Retinal pigment epithelial cell (primary cell): ENCODE results near the gene FAM216A.
"Not testable (repeated sequence)": the region's sequence is repeated elsewhere in the genome, so short reads cannot be mapped to it uniquely, and the experiment has no call there.

Experiments
- DNase-seq: peaks from one replicate; pipeline ENCODE4 v3.0.0-alpha.2; 2010; ENCODE audit warnings: low read depth
- H3K4me3 ChIP-seq: 2 replicates; pipeline ENCODE4 v1.5.1; 2011; ENCODE audit warnings: mild to moderate bottlenecking, low read length, control low read depth, moderate library complexity
- CTCF ChIP-seq: conservative IDR thresholded peaks from 2 replicates; pipeline ENCODE4 v1.5.1; 2011; ENCODE audit warnings: low read depth, low read length, control low read depth, inconsistent platforms

The FAM216A gene

GRCh38 chr12:110465024-110465423, 3.6 kb upstream of the FAM216A start:
- DNase-seq: no peak
- H3K4me3 ChIP-seq: no peak overlapping the region
- no peak for TF ChIP-seq CTCF

- not testable (repeated sequence) for H3K4me3 ChIP-seq, DNase-seq
Measured at GRCh38 chr12:110465765-110466164, 2.9 kb upstream of the FAM216A start.

- TF ChIP-seq CTCF: no peak
- H3K4me3 ChIP-seq: peak overlapping the region; percentile 78
- DNase-seq: no peak
Measured at GRCh38 chr12:110466791-110467190, 1.9 kb upstream of the FAM216A start.

GRCh38 chr12:110467847-110468213, 815 bp upstream of the FAM216A start:
- no peak for TF ChIP-seq CTCF
- H3K4me3 ChIP-seq: peak overlapping the region; percentile 78
- DNase-seq: no peak

GRCh38 chr12:110475426-110475825, 6.8 kb downstream of the FAM216A start:
- no peak overlapping the region for H3K4me3 ChIP-seq
- TF ChIP-seq CTCF: no peak
- DNase-seq: no peak

GRCh38 chr12:110498984-110499706, 30.5 kb downstream of the FAM216A start:
- no peak for TF ChIP-seq CTCF
- H3K4me3 ChIP-seq: no peak overlapping the region
- DNase-seq: no peak

GRCh38 chr12:110501399-110501751, 32.7 kb downstream of the FAM216A start:
- TF ChIP-seq CTCF: peak; percentile 7
- DNase-seq: no peak
- H3K4me3 ChIP-seq: peak overlapping the region; percentile 98
